NCI-H345 treated with DMSO at 0.1 percent for 48 hours (cell line): ENCODE data around the gene BET1.

Source experiments
- DNase-seq: peaks from one replicate; lab custom pipeline; 2025; ENCODE audit not compliant: unreplicated experiment; lab: John Stamatoyannopoulos, UW

Gene BET1

GRCh38 chr7:94015538-94015937 lies 11.4 kb upstream of the BET1 start:
- no peak for DNase-seq

- no peak for DNase-seq
These were observed 8.6 kb upstream of the BET1 start for GRCh38 chr7:94012746-94013145.

- no peak for DNase-seq
These were observed 7.7 kb upstream of the BET1 start for GRCh38 chr7:94011714-94012353.

GRCh38 chr7:94008537-94008936 lies 4.4 kb upstream of the BET1 start:
- no peak for DNase-seq

- no peak for DNase-seq
These were observed 1.6 kb upstream of the BET1 start for GRCh38 chr7:94005753-94006152.

- no peak for DNase-seq
These were observed 620 bp downstream of the BET1 start for GRCh38 chr7:94003446-94004023.

GRCh38 chr7:94001396-94001795 lies 2.8 kb downstream of the BET1 start:
- no peak for DNase-seq

- no peak for DNase-seq
These were observed 6.3 kb downstream of the BET1 start for GRCh38 chr7:93997868-93998267.

GRCh38 chr7:93992421-93993110 lies 11.6 kb downstream of the BET1 start:
- no peak for DNase-seq

GRCh38 chr7:93987297-93987696 lies 16.9 kb downstream of the BET1 start:
- DNase-seq = no peak

GRCh38 chr7:93985101-93985500 lies 19.1 kb downstream of the BET1 start:
- no peak for DNase-seq

GRCh38 chr7:93984024-93984423 lies 20.1 kb downstream of the BET1 start:
- DNase-seq = no peak

GRCh38 chr7:93981480-93981874 lies 22.7 kb downstream of the BET1 start:
- no peak for DNase-seq

- no peak for DNase-seq
These were observed 23.2 kb downstream of the BET1 start for GRCh38 chr7:93980744-93981479.

- DNase-seq = no peak
These were observed 26.8 kb downstream of the BET1 start for GRCh38 chr7:93977211-93977950.

GRCh38 chr7:93973134-93973533 lies 31.0 kb downstream of the BET1 start:
- no peak for DNase-seq

GRCh38 chr7:93972029-93972725 lies 32.0 kb downstream of the BET1 start:
- no peak for DNase-seq

- DNase-seq = no peak
These were observed 35.1 kb downstream of the BET1 start for GRCh38 chr7:93968911-93969620.

- no peak for DNase-seq
These were observed 39.3 kb downstream of the BET1 start for GRCh38 chr7:93964813-93965212.

- no peak for DNase-seq
These were observed 39.9 kb downstream of the BET1 start for GRCh38 chr7:93964262-93964661.
